GM06990 (cell line): Measurements from ENCODE around the gene BABAM2.

Source experiments
- DNase-seq: peaks from one replicate; pipeline ENCODE4 v3.0.0-alpha.2; 2011; ENCODE audit not compliant: insufficient read length; ENCODE audit errors: extremely low read depth
- H3K27me3 ChIP-seq: replicated peaks from 2 replicates; pipeline ENCODE4 v1.6.0; 2011; ENCODE audit warnings: low read length; ENCODE audit not compliant: control insufficient read depth, insufficient read depth
- H3K36me3 ChIP-seq: 2 replicates; pipeline ENCODE4 v1.5.1; 2011; ENCODE audit warnings: low read length; ENCODE audit not compliant: control insufficient read depth, insufficient read depth
- H3K4me3 ChIP-seq: replicated peaks from 2 replicates; pipeline ENCODE4 v1.5.1; 2011; ENCODE audit warnings: low read depth, mild to moderate bottlenecking, control low read depth, low read length
- TF ChIP-seq, protein P1 (sequence below): IDR thresholded peaks from 2 replicates; pipeline ENCODE4 v1.5.1; 2011; ENCODE audit warnings: low read length, control low read depth, mild to moderate bottlenecking, inconsistent platforms; ENCODE audit not compliant: insufficient read depth, poor library complexity, severe bottlenecking

Gene BABAM2

DNA sequence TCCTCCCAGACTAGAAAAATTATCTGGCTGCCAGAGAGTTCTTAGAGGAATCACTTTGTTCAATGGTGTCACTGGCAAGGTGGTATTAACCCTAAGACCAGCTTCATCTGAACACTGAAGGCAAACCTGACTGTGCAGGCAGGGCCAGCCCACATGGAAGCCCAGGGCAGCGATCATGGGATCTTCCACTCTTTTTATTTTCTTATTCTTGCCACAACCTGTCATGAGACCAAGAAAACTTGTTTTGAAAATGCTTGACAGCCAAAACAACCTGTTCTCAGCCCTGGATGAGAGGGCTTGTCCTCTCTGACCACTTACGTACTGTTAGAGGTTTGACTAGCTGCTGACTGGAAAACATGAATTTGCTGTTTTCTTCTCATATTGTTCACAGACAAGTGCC lies 426.9 kb downstream of the BABAM2 start:
- no peaks in the 10 kb centered on the region for H3K27me3 ChIP-seq
- TF ChIP-seq, protein P1, sequence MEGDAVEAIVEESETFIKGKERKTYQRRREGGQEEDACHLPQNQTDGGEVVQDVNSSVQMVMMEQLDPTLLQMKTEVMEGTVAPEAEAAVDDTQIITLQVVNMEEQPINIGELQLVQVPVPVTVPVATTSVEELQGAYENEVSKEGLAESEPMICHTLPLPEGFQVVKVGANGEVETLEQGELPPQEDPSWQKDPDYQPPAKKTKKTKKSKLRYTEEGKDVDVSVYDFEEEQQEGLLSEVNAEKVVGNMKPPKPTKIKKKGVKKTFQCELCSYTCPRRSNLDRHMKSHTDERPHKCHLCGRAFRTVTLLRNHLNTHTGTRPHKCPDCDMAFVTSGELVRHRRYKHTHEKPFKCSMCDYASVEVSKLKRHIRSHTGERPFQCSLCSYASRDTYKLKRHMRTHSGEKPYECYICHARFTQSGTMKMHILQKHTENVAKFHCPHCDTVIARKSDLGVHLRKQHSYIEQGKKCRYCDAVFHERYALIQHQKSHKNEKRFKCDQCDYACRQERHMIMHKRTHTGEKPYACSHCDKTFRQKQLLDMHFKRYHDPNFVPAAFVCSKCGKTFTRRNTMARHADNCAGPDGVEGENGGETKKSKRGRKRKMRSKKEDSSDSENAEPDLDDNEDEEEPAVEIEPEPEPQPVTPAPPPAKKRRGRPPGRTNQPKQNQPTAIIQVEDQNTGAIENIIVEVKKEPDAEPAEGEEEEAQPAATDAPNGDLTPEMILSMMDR = no peak
- no peak overlapping the region for H3K4me3 ChIP-seq
- no peaks in the 10 kb centered on the region for H3K36me3 ChIP-seq
- DNase-seq = no peak

- Histone ChIP-seq H3K4me3 (no peak overlapping the region), H3K27me3 (no peaks in the 10 kb centered on the region), H3K36me3 (no peaks in the 10 kb centered on the region)
- TF ChIP-seq, protein P1 = no peak
- no peak for DNase-seq
These were observed 427.5 kb downstream of the BABAM2 start for GRCh38 chr2:28318023-28318422.

DNA sequence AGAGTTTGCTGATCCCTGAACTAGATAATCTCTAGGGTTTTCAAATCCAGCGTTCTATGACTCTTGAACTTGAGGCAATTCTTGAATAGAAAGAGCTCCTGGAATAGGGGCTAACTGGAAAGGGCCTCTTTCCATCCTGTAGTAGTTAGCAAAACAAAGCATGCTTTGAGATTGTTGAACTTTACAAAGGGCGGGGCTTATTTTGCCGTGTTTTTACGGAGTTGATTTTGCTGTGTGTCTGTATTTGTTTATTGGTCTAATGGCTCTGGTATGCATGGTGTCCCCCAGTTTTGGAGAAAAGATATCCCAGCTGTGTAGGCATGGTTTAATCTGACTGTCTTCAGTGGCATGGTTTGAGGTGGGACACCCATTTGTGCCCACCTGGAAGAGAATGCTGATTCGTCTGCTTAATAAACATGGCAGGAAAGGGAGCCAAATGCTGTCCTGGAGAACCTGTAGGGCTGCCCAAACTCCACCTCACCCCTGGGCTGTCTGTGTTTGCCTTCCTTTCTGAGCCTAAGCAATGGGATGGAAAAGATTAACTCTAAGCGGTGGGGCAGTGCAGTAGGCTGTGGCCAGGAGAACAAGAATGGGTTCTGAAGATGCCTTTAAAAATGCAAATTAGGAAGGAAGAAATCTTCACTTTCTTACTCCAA lies 428.1 kb downstream of the BABAM2 start:
- TF ChIP-seq, protein P1 = no peak
- Histone ChIP-seq H3K4me3 (no peak overlapping the region), H3K27me3 (no peaks in the 10 kb centered on the region)

GRCh38 chr2:28319118-28320008 lies 428.8 kb downstream of the BABAM2 start:
- TF ChIP-seq, protein P1 = no peak
- Histone ChIP-seq H3K36me3 (no peaks in the 10 kb centered on the region), H3K4me3 (no peak overlapping the region), H3K27me3 (no peaks in the 10 kb centered on the region)
- DNase-seq = no peak

More for the DNA sequence above, 428.1 kb downstream of the BABAM2 start:
- no peaks in the 10 kb centered on the region for H3K36me3 ChIP-seq
- no peak for DNase-seq

DNA sequence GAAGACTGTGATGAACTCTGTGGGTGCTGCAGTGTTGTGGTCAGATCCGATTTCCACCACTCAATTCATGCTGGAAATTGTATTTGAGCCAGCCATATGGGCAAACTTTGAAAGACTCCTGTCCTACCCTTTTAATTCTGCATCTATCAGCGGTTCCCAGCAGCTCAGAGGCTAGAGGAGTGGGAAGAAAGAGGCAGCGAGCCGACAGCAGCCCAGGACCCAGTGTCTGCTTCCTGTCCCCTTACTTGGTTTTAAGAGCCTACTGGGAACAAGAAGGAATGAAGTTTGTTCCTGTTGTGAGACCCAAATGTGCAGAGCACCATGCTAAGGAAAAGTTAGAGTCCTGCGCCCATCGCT lies 429.5 kb downstream of the BABAM2 start:
- Histone ChIP-seq H3K36me3 (no peaks in the 10 kb centered on the region), H3K4me3 (no peak overlapping the region), H3K27me3 (no peaks in the 10 kb centered on the region)
- TF ChIP-seq, protein P1 = no peak
- no peak for DNase-seq
